Renal cortical epithelial cell (primary cell): ENCODE results near the gene GPR37. TPM values are rescaled to one million over a fixed set of nuclear protein-coding genes. Genes with fewer than 3 reads are reported as not detected.

Experiments
- DNase-seq: peaks from one replicate; pipeline ENCODE4 v3.0.0-alpha.2; 2011; ENCODE audit warnings: low read depth
- total RNA-seq: library from RNA; depleted of rRNA; stranded (reverse); fragments of >200 nt; gene quantifications from 2 replicates; pipeline ENCODE4 v1.2.3, GENCODE V29; 2014

GPR37 gene, protein sequence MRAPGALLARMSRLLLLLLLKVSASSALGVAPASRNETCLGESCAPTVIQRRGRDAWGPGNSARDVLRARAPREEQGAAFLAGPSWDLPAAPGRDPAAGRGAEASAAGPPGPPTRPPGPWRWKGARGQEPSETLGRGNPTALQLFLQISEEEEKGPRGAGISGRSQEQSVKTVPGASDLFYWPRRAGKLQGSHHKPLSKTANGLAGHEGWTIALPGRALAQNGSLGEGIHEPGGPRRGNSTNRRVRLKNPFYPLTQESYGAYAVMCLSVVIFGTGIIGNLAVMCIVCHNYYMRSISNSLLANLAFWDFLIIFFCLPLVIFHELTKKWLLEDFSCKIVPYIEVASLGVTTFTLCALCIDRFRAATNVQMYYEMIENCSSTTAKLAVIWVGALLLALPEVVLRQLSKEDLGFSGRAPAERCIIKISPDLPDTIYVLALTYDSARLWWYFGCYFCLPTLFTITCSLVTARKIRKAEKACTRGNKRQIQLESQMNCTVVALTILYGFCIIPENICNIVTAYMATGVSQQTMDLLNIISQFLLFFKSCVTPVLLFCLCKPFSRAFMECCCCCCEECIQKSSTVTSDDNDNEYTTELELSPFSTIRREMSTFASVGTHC
- total RNA-seq, result 1.2 and 4.2 TPM in 2 replicates

DNA sequence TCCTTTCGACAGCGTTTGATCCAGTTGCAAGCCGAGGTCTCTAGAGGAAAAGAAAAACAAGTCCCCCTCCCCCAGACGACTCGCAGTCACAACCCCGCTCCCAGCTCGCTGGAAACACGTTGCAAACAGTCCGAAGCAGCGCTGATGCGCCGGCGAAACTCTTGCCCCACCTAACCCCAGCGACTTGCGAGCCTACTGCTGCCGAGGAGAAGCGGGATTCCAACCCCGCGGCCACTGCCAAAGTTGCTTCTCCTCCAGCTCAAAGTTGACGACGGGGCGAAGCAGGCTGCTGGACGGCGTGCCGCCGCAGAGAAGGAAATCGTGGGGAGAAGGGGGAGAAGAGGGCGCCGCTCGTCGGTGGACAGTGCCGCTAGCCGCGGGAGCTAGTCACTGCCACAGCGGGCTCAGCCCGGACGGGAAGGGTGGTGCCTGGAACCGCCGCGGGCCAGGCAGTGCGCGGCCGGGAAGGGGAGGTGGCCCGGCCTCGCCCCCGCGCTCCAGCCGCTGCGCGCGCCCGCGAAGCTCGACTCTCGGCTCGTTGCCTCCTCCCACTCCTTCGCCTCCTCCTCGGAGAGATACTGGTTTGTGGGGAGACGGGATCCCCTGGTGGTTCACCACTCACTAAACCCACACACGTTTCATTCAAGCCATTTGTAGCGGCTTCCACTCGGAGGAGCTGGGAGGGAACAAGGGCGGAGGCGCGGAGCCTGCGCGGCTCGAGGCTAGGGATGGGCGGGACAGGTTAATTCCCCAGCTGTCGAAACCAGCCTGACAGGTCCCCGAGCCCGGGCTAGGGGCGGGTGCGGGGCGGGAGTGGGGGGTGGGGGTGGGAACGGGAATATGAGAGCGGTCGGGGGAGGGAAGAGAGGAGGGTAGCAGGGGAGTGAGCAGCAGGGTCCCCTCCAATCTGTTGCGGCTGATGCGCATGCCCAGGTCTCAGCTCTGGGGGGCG is at the start of gene GPR37:
TSS of gene GPR37 (minus strand) at position 392 of the 952 bp plus-strand sequence. CDS start 816 bp downstream, outside the sequence.
- peak; percentile 46 for DNase-seq

GRCh38 chr7:124813994-124814798 is 48.6 kb upstream of the GPR37 start:
- DNase-seq, result no peak

- DNase-seq, result no peak
These were observed 47.2 kb upstream of the GPR37 start for GRCh38 chr7:124812764-124813163.

DNA sequence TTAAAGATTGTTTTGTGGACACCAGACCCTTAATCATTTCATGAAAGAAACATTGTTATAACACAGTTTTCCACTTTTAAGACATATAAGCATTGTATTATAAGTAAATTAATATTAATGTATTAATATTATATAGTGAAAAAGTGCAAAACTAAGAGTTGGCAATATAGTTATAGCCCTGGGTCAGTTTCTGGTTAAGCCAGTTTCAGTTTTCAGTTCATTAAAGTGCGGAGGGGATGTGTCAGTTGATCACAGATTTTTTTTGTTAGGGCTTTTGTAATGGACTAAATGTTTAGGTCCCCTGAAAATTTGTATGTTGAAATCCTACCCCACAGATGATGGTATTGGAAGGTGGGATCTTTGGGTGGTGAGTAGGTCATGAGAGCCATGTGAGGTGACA is 45.7 kb upstream of the GPR37 start:
- DNase-seq, result no peak

DNA sequence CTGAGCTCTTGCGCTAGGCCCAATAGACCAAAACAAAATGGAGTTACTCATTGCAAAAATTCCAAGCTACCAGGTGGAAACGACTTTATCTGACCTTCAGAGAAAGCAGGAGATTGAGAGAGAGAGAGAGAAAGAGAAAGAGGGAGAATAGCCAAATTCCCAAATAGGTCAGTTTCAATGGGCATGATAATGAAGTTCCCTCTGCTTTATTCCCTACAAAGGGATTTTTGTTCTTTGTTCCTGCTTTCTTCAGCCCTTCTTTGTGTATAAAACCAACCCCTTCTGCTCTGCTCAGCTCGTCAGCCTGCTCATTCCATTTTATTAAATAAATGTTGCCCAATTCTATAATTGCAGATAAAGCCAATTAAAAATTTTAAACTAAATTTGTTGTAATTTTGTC is 45.0 kb upstream of the GPR37 start:
- DNase-seq, result no peak

DNA sequence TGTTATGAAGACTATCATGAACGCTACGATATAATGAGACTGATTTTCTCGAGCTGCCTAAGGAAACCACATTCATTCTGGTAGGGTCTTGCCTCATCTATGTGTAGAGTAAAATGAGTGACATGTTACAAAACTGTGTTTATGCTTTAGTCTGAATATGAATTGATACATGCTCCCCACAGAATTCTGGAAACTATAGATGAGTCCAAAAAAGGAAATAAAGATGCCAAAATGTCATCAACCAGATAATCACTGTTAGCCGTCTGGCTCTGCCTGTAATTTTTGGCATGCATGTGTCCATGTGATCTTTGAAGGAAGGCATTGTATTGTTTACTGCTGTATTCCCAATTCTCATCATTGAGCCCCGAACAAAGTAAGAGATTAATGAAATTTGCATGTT is 42.6 kb upstream of the GPR37 start:
- DNase-seq, result no peak

GRCh38 chr7:124801330-124801895 is 35.8 kb upstream of the GPR37 start:
- DNase-seq, result no peak

DNA sequence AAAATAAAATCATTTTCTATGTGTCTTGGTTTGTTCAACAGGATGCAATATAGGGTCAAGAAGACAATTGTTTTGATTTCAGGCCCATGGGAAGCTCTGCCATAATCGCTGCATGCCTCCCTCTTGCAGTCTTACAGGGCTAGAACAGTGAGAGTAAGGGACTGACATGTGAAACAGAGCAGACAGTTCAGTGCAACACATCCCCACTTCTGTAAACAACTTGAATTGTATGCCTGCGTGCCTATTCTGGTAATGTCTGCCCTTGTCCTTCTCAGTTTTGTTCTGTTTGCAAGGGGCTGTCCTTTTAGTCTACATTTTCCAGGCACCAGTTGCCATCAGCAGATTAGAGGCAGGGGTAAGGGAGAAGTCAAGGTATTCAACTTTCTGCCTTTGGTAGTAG is 34.8 kb upstream of the GPR37 start:
- DNase-seq, result no peak

DNA sequence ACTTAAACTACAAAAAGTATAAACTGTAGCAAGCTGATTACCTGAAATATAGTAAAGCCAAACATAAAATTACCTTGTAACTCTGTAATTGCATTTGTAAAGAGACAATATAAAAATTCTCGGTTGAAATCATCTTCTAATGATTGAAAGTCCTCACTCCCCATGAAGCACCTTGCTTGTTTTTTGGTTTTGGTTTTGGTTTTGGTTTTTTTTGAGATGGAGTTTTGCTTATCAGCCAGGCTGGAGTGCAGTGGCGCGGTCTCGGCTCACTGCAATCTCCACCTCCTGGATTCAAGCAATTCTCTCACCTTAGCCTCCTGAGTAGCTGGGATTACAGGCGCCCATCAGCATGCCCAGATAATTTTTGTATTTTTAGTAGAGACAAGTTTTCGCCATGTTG is 33.9 kb upstream of the GPR37 start:
- no peak for DNase-seq

DNA sequence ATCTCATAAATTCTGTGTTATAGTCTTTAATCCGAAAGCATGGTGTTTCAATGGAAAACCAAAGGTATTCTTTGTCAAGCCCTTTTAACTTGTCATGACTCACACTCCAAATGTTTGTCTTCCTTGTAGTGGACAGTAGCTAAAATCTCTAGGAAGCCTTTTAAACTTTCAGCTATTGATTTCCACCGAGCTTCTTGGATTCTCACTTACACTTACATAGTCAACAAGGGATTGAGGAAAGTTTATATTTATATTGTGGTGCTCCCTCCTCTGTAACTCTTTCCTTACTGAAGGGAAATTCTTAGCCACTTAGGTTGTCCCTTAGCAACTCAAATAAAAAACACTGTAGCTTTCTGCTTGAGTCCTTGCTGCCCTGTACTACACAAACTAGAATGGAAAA is 31.2 kb upstream of the GPR37 start:
- DNase-seq, result no peak

GRCh38 chr7:124792696-124793095 is 27.1 kb upstream of the GPR37 start:
- DNase-seq, result no peak

DNA sequence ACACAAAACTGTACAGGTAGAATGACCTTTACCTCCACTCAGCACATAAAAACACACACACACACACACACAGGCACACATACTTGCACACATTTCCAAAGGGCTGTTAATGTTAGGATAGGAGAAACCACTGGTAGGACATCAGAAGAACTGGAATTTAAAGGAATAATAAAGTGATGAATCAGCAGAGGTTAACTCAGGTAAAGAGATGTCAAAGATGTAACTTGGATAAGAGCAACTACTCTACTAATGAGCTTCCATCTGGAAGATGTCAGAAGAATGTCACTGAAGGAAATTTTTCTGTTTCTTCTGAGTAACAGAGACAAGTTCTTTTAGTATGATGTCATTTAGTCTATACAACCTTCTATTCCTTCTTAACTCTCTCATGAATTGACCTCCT is 26.4 kb upstream of the GPR37 start:
- peak; percentile 6 for DNase-seq

DNA sequence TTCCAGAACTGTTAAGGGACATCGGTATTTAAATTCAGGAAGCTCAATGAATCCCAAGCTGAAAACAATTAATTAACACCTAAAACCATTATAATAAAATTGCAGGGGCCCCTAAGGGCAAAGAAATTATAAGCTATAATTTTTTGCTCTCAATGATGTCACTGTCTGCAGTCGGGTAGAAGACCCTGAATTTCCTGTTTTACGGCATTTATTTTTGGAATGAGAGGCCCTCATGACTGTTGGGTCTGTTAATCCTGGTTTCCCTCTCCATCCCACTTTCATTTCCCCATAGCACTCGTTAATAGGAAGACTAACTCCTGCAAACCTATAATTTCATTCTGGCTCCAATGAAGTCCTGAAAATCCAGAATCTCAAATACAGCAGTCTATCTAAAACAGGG is 25.8 kb upstream of the GPR37 start:
- DNase-seq, result no peak

DNA sequence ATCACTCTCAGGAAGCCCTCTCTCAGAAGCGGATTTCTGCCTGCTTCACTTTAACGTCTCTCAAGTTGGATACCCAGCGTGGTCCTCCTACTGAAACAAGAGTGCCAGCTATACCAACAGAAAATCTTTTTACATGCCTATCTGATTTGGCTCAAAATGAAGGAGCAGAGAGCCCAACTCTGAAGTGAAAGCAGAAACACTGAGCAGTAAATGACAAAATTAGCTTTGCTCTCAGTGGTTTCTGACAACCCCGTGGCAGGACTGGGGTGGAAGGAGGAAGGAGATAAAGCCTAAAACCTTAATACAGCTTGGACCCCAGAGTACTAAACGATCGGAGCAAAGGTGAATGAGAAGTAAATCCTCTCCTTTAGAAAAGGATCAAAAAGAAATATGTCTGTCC is 25.1 kb upstream of the GPR37 start:
- no peak for DNase-seq

DNA sequence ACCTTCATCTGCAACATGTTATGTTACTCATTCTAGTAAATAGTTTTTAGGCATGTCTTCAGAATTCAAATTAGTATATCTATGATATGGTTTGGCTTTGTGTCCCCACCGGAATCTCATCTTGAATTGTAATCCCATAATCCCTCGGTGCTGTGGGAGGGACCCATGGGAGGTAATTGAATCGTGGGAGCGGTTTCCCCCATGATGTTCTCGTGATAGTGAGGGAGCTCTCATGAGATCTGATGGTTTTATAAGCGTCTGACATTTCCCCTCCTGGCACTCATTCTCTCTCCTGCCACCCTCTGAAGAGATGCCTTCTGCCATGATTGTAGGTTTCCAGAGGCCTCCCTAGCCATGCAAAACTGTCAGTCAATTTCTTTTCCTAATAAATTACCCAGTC is 20.4 kb upstream of the GPR37 start:
- no peak for DNase-seq

DNA sequence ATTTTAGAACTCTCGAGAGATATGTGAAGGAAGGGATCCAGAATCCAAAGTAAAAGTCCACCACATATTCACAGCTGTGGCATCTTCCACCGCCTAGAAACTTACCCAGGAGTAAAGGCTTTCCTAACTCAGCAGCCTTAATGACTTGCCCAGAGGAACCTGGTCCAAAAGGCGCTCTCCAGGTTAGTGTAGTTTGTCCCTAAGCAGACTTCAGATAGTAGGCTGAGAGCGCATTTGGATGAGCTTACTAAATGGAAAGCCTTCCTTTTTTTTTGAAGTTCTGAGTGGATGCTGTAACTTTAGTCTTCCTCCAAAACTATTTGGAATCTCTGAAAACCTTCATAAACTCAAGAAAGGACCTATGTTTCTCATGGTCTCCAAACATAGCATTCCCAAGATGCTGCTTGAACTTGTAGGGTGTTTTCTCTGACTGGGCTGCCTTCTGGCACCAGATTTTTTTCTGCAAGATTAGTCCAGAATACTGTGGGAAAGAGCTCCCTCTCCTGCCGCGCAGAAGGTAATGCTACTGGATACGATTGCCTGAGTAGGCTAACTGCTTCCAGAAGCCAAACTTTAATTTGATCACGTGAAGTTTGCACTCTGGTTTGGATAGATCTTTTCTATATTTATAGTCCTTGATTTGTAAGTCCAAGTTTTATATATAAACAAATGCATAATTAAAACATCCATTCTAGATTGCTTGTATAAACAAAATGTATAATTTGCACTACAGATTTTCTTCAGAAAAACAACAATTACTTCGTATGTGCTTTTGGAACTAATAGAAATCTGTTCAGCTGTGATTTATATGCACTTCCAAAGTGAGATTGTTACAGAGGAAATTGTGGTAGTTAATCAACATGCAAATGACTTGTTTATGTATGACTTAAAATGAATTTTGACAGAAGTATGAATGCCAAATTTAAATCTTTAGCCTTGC is 19.6 kb upstream of the GPR37 start:
- peak; percentile 47 for DNase-seq

GRCh38 chr7:124783271-124783670 is 17.7 kb upstream of the GPR37 start:
- DNase-seq, result no peak

GRCh38 chr7:124781907-124782734 is 16.5 kb upstream of the GPR37 start:
- no peak for DNase-seq

- no peak for DNase-seq
These were observed 15.8 kb upstream of the GPR37 start for GRCh38 chr7:124781418-124781817.
